ENCODE data around the gene LCOR.

Gene LCOR

GRCh38 chr10:97022616-97023015, 190.5 kb downstream of the LCOR start:
- ChIA-PET CTCF (no interaction called here), POLR2A (ENCODE audit: low non-redundant PET) (no interaction called here)
- no peak for DNase-seq (ENCODE audit: low spot score)
- H3K27ac ChIP-seq, result no peak overlapping the region
- no peak for TF ChIP-seq CTCF (conservative IDR thresholded peaks at IDR 0.05; ENCODE audit: low read depth)

GRCh38 chr10:97023401-97024167, 191.5 kb downstream of the LCOR start:
- ChIA-PET POLR2A (ENCODE audit: low non-redundant PET) (interaction anchor here (0.8 kb wide), 1 partner anchor 19 kb away, joined by 3 read pairs; no protein-coding TSS in a partner anchor), CTCF (interaction anchor here (0.7 to 1.1 kb wide), 2 partner anchors 14 to 111 kb away, joined by 3 read pairs; no protein-coding TSS in a partner anchor)
- DNase-seq (ENCODE audit: low spot score), result no peak
- H3K27ac ChIP-seq, result no peak overlapping the region
- no peak for TF ChIP-seq CTCF (conservative IDR thresholded peaks at IDR 0.05; ENCODE audit: low read depth)

- ChIA-PET POLR2A (ENCODE audit: low non-redundant PET) (no interaction called here), CTCF (interaction anchor here (0.7 to 1.1 kb wide), 3 partner anchors 13 to 110 kb away, joined by 3 read pairs; no protein-coding TSS in a partner anchor)
- peak; percentile 62 for DNase-seq (ENCODE audit: low spot score)
- H3K27ac ChIP-seq, result no peak overlapping the region
- no peak for TF ChIP-seq CTCF (conservative IDR thresholded peaks at IDR 0.05; ENCODE audit: low read depth)
Measured at GRCh38 chr10:97024168-97025073, 192.3 kb downstream of the LCOR start.

- peak; percentile 22; the same call in 1 of the 2 replicates for TF ChIP-seq CTCF (conservative IDR thresholded peaks at IDR 0.05; ENCODE audit: low read depth)
- POLR2A ChIA-PET (ENCODE audit: low non-redundant PET), result no interaction called here
- no peak overlapping the region for H3K27ac ChIP-seq
- CTCF ChIA-PET, result interaction anchor here (0.6 to 1.1 kb wide), 7 partner anchors 10 to 131 kb away, joined by 3 to 5 read pairs (median 3); no protein-coding TSS in a partner anchor
- DNase-seq (ENCODE audit: low spot score), result no peak
Measured at GRCh38 chr10:97025613-97026242, 193.6 kb downstream of the LCOR start.

- DNase-seq (ENCODE audit: low spot score), result no peak
- POLR2A ChIA-PET (ENCODE audit: low non-redundant PET), result no interaction called here
- TF ChIP-seq CTCF (conservative IDR thresholded peaks at IDR 0.05; ENCODE audit: low read depth), result no peak
- no peak overlapping the region for H3K27ac ChIP-seq
- CTCF ChIA-PET, result interaction anchor here (0.7 to 1.6 kb wide), 2 partner anchors 9 to 42 kb away, joined by 3 to 5 read pairs; no protein-coding TSS in a partner anchor
Measured at GRCh38 chr10:97028126-97028831, 196.2 kb downstream of the LCOR start.
